PC-3 (cell line): ENCODE results near the gene PLA2G1B. TPM values are rescaled to one million over a fixed set of nuclear protein-coding genes. Genes with fewer than 3 reads are reported as not detected.

Experiments used
- ATAC-seq: fragments of 200-7000 bp; cut with Tn5 transposase; 2 replicates; pipeline ENCODE4 v1.9.1; 2020; ENCODE audit warnings: mild to moderate bottlenecking, moderate library complexity
- BruUV-seq: library from RNA; stranded (reverse); fragments of 400-500 nt; replicated peaks from 2 replicates; lab custom pipeline; 2021; lab: Mats Ljungman, UMichigan
- CTCF ChIA-PET: fragments of 300-600 bp; sonication (Branson Sonifier 250); formaldehyde crosslinking; loops from one replicate; lab custom pipeline; 2022; ENCODE audit warnings: antibody characterized with exemption; lab: Charles Lee
- POLR2A ChIA-PET: fragments of 300-600 bp; sonication (Branson Sonifier 250); formaldehyde crosslinking; loops from one replicate; lab custom pipeline; 2022; ENCODE audit warnings: antibody characterized with exemption; ENCODE audit not compliant: unreplicated experiment; lab: Charles Lee
- DNase-seq: peaks from one replicate; pipeline ENCODE4 v3.0.0-alpha.2; 2015
- H2AFZ ChIP-seq: fragments of 300-600 bp; sonication (generic); 2 replicates; pipeline ENCODE4 v1.6.0; 2016; ENCODE audit warnings: antibody characterized with exemption, low read length
- H3F3A ChIP-seq: fragments of 300-600 bp; sonication (generic); one replicate; pipeline ENCODE4 v1.6.0; 2017; ENCODE audit warnings: antibody characterized with exemption, low read length, control low read depth, mild to moderate bottlenecking; ENCODE audit not compliant: unreplicated experiment
- H3K27ac ChIP-seq: fragments of 300-600 bp; sonication (generic); 2 replicates; pipeline ENCODE4 v1.5.1; 2016; ENCODE audit warnings: mild to moderate bottlenecking, low read length
- H3K27me3 ChIP-seq: fragments of 300-600 bp; sonication (generic); 2 replicates; pipeline ENCODE4 v1.6.1; 2016; ENCODE audit warnings: low read length, mixed read lengths
- H3K36me3 ChIP-seq: fragments of 300-600 bp; sonication (generic); 2 replicates; pipeline ENCODE4 v1.6.1; 2016; ENCODE audit warnings: low read depth, mixed run types, low read length, mixed read lengths
- H3K4me1 ChIP-seq: fragments of 300-600 bp; sonication (generic); 2 replicates; pipeline ENCODE4 v1.5.1; 2016; ENCODE audit warnings: low read length; ENCODE audit not compliant: insufficient read depth
- H3K4me2 ChIP-seq: fragments of 300-600 bp; sonication (generic); 2 replicates; pipeline ENCODE4 v1.6.0; 2016; ENCODE audit warnings: low read length
- H3K4me3 ChIP-seq: fragments of 300-600 bp; sonication (generic); 2 replicates; pipeline ENCODE4 v1.5.1; 2016; ENCODE audit warnings: mild to moderate bottlenecking, low read length, mixed read lengths
- H3K79me2 ChIP-seq: fragments of 300-600 bp; sonication (generic); 2 replicates; pipeline ENCODE4 v1.6.1; 2017; ENCODE audit warnings: low read length, mixed read lengths
- H3K9ac ChIP-seq: fragments of 300-600 bp; sonication (generic); 2 replicates; pipeline ENCODE4 v1.6.0; 2016; ENCODE audit warnings: mild to moderate bottlenecking, low read length
- H3K9me2 ChIP-seq: fragments of 300-600 bp; sonication (generic); replicated peaks from 2 replicates; pipeline ENCODE4 v1.6.1; 2016; ENCODE audit warnings: mixed run types, low read length, mixed read lengths
- H3K9me3 ChIP-seq: fragments of 300-600 bp; sonication (generic); 2 replicates; pipeline ENCODE4 v1.6.1; 2016; ENCODE audit warnings: low read length, mixed read lengths
- H4K20me1 ChIP-seq: fragments of 300-600 bp; sonication (generic); 2 replicates; pipeline ENCODE4 v1.6.1; 2016; ENCODE audit warnings: low read length, mixed read lengths
- EZH2 ChIP-seq: fragments of 300-600 bp; sonication (generic); IDR thresholded peaks from one replicate; pipeline ENCODE4 v1.6.1; 2017; ENCODE audit warnings: antibody characterized with exemption, mild to moderate bottlenecking, low read length; ENCODE audit not compliant: unreplicated experiment
- EZH2phosphoT487 ChIP-seq: fragments of 300-600 bp; sonication (generic); IDR thresholded peaks from 2 replicates; pipeline ENCODE4 v1.6.1; 2018; ENCODE audit warnings: mild to moderate bottlenecking, antibody characterized with exemption, low read length, borderline replicate concordance
- intact Hi-C: fragments of 100-400 bp; cut with micrococcal nuclease; formaldehyde crosslinking; loops from 2 replicates; pipeline ENCODE4 v1.9.0; 2023
- total RNA-seq: library from RNA; depleted of rRNA; stranded (reverse); fragments of >200 nt; gene quantifications from 2 replicates; pipeline ENCODE4 v1.2.3, GENCODE V29; 2014
- TF ChIP-seq, protein P1 (sequence below): fragments of 300-600 bp; sonication (generic); conservative IDR thresholded peaks from 2 replicates; pipeline ENCODE4 v1.5.1; 2017; ENCODE audit warnings: antibody characterized with exemption, low read depth, mild to moderate bottlenecking, low read length

The PLA2G1B gene
- total RNA-seq, 1 experiment from 2014 or later, result not detected

DNA sequence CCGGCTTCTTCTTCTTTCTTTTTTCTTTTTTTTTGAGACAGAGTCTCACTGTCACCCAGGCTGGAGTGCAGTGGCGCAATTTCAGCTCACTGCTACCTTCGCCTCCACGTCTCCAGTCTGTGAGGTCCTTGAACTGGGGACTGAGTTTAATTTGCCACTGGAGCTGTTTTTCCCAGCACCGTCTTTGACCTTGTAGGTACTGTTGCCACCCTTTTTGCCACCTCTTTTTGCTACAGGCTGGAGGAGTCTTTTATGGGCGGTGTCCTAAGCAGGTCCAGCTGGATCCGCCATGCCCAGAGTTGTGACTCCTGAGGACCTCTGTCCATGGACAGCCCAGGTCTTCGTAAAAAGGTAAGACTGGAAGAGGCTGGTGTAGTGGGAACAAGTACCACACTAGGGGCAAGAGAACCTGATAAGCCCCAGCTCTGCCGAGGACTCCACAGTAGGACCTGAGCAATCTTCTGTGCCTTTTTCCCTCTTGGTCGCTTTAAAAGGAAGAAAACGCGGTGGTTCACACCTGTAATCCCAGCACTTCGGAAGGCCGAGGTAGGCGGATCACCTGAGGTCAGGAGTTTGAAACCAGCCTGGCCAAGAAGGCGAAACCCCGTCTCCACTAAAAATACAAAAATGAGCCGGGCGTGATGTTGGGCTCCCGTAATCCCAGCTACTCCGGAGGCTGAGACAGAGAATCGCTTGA lies 36.8 kb downstream of the PLA2G1B start:
- peak overlapping the region; percentile 46; the same call in 1 of the 2 replicates for H3K4me3 ChIP-seq
- H3F3A ChIP-seq, result peaks cover 20% of the 10 kb centered on the region
- H3K9ac ChIP-seq, result peak overlapping the region; percentile 11; the same call in 1 of the 2 replicates
- no peaks in the 10 kb centered on the region for H4K20me1 ChIP-seq
- DNase-seq, result no peak
- ChIA-PET POLR2A (interaction anchor here (0.5 to 2.9 kb wide), 33 partner anchors 8 to 1918 kb away, joined by 3 to 73 read pairs (median 5); partner anchors contain the start of genes PXN, RPLP0 and SIRT4), CTCF (interaction anchor here (0.6 to 1.6 kb wide), 5 partner anchors 15 to 89 kb away, joined by 6 to 26 read pairs (median 9); partner anchors contain the start of genes PXN and RPLP0)
- BruUV-seq, result no TSS peak
- peak overlapping the region; percentile 91 for H3K27ac ChIP-seq
- intact Hi-C loops, result loop anchor here (1.0 to 5.0 kb wide), 3 partner anchors 26 to 397 kb away; partner anchors contain the start of gene MLEC
- H2AFZ ChIP-seq, result no peak overlapping the region
- TF ChIP-seq EZH2 (no peak), EZH2phosphoT487 (no peak)
- TF ChIP-seq, protein P1, sequence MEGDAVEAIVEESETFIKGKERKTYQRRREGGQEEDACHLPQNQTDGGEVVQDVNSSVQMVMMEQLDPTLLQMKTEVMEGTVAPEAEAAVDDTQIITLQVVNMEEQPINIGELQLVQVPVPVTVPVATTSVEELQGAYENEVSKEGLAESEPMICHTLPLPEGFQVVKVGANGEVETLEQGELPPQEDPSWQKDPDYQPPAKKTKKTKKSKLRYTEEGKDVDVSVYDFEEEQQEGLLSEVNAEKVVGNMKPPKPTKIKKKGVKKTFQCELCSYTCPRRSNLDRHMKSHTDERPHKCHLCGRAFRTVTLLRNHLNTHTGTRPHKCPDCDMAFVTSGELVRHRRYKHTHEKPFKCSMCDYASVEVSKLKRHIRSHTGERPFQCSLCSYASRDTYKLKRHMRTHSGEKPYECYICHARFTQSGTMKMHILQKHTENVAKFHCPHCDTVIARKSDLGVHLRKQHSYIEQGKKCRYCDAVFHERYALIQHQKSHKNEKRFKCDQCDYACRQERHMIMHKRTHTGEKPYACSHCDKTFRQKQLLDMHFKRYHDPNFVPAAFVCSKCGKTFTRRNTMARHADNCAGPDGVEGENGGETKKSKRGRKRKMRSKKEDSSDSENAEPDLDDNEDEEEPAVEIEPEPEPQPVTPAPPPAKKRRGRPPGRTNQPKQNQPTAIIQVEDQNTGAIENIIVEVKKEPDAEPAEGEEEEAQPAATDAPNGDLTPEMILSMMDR, result no peak
- peaks cover 25% of the 10 kb centered on the region for H3K4me1 ChIP-seq
- H3K27me3 ChIP-seq, result no peaks in the 10 kb centered on the region
- no peaks in the 10 kb centered on the region for H3K9me2 ChIP-seq
- no peaks in the 10 kb centered on the region for H3K9me3 ChIP-seq
- H3K4me2 ChIP-seq, result peak overlapping the region; percentile 75
- peak; percentile 2 for ATAC-seq
- H3K79me2 ChIP-seq, result no peaks in the 10 kb centered on the region
- H3K36me3 ChIP-seq, result no peaks in the 10 kb centered on the region

DNA sequence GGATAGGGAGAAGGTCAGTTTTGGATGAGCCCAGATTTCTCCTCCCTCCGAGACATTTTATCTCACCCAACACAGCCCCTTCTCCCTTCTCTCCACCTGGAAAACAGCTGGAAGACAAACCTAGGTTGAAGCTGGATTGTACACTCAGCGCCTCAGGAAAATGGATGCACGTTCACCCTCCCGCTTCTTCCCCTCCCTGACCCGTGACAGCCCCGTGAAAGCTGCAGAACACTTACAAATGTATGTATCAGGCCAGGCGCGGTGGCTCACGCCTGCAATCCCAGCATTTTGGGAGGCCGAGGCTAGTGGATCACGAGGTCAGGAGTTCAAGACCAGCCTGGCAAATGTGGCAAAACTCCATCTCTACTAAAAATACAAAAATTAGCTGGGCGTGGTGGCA lies 40.1 kb downstream of the PLA2G1B start:
- no peaks in the 10 kb centered on the region for H3K36me3 ChIP-seq
- H3K9me3 ChIP-seq, result no peaks in the 10 kb centered on the region
- no peak overlapping the region for H3K4me3 ChIP-seq
- H3K4me1 ChIP-seq, result peaks cover 18% of the 10 kb centered on the region
- no peak overlapping the region for H3K4me2 ChIP-seq
- no peak overlapping the region for H3K9ac ChIP-seq
- BruUV-seq, result no TSS peak
- no peaks in the 10 kb centered on the region for H4K20me1 ChIP-seq
- no peaks in the 10 kb centered on the region for H3K27me3 ChIP-seq
- DNase-seq, result no peak
- POLR2A ChIA-PET, result no interaction called here
- H3F3A ChIP-seq, result peaks cover 14% of the 10 kb centered on the region
- TF ChIP-seq EZH2phosphoT487, result no peak
- TF ChIP-seq, protein P1, result no peak
- no peak for TF ChIP-seq EZH2
- CTCF ChIA-PET, result interaction anchor here (0.6 kb wide), 1 partner anchor 90 kb away, joined by 3 read pairs; no protein-coding TSS in a partner anchor
- intact Hi-C loops, result no loop called here
- ATAC-seq, result no peak
- H3K79me2 ChIP-seq, result no peaks in the 10 kb centered on the region
- H3K27ac ChIP-seq, result no peak overlapping the region
- H2AFZ ChIP-seq, result no peak overlapping the region
- H3K9me2 ChIP-seq, result no peaks in the 10 kb centered on the region
